Fibroblast of lung (primary cell): Measurements from ENCODE around the gene PARP6.

Source experiments
- CTCF ChIP-seq, 2 donors: IDR thresholded peaks in 1 of 2; conservative IDR thresholded peaks in 1 of 2; 1 replicate in 1 of 2; 2 replicates in 1 of 2; pipeline ENCODE4 v1.5.1; 2011 to 2012; ENCODE audit warnings: low read length in 2 of 2, control low read depth in 1 of 2, inconsistent platforms in 1 of 2, low read depth in 1 of 2, mild to moderate bottlenecking in 1 of 2
- EZH2 ChIP-seq: IDR thresholded peaks from 2 replicates; pipeline ENCODE4 v1.5.1; 2012; ENCODE audit warnings: low read length, control low read depth, mild to moderate bottlenecking; ENCODE audit errors: missing control alignments

DNA sequence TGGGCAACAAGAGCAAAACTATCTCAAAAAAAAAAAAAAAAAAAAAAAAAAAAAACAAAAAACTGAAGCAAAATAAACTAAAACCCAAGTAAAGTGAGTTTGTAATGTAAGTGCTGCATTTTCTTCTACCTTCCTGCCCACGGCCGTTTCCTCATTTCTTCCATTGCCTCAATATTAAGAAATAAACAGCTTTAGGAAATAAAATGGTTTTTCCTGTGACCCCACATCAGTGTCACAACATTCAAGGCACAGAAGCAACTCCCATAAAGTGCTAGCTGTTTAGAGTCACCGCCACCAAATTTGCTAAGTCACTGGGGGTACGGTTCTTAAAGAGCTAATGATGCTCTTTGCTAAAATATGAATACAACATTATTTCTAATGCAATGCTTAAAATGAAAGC, 44.6 kb downstream of the PARP6 start:
- no peak for TF ChIP-seq CTCF (conservative IDR thresholded peaks at IDR 0.05 in 1 of 2, IDR thresholded peaks at IDR 0.05 in 1 of 2; ENCODE audit: low read depth in 1 of 2, low read length in 2 of 2)
- TF ChIP-seq EZH2, result no peak
